GM12891 (cell line): ENCODE measurements around the gene ZCCHC17.

ENCODE experiments used
- POLR2A ChIP-seq: IDR thresholded peaks from 2 replicates; pipeline ENCODE4 v1.6.1; 2011; ENCODE audit warnings: low read depth, low read length, control low read depth
- POLR2AphosphoS5 ChIP-seq: IDR thresholded peaks from 2 replicates; pipeline ENCODE4 v1.6.1; 2011; ENCODE audit warnings: low read depth, low read length, control low read depth
- POU2F2 ChIP-seq: IDR thresholded peaks from 2 replicates; pipeline ENCODE4 v1.6.1; 2011; ENCODE audit warnings: low read depth, mild to moderate bottlenecking, control low read depth, low read length, moderate library complexity
- SPI1 ChIP-seq: IDR thresholded peaks from 2 replicates; pipeline ENCODE4 v1.6.1; 2011; ENCODE audit warnings: low read depth, low read length, control low read depth
- TAF1 ChIP-seq: IDR thresholded peaks from 2 replicates; pipeline ENCODE4 v1.6.1; 2011; ENCODE audit warnings: low read depth, low read length, control low read depth

GRCh38 chr1:31324992-31325391 is 28.2 kb downstream of the ZCCHC17 start:
- TF ChIP-seq POLR2A (no peak), TAF1 (no peak), SPI1 (no peak), POLR2AphosphoS5 (no peak), POU2F2 (no peak)
